Ovary (tissue), 10 donors: ENCODE data around the gene CPLANE1. TPM values are rescaled to one million over a fixed set of nuclear protein-coding genes. Genes with fewer than 3 reads are reported as not detected.
"Not testable (repeated sequence)": the region's sequence is repeated elsewhere in the genome, so short reads cannot be mapped to it uniquely, and the experiment has no call there.

Experiments
- DNase-seq, 5 donors: peaks; one replicate each; pipeline ENCODE4 v3.0.0-alpha.2; 2019 to 2020
- H3K27ac ChIP-seq, 2 donors: fragments of 200-600 bp; one replicate each; pipeline versions ENCODE4 v1.5.1 to v1.8.0; 2019 to 2022
- H3K27me3 ChIP-seq: fragments of 200-600 bp; one replicate; pipeline ENCODE4 v1.8.0; 2022
- H3K36me3 ChIP-seq: fragments of 200-600 bp; sonication (generic); one replicate; pipeline ENCODE4 v1.5.1; 2019
- H3K4me1 ChIP-seq: one replicate; pipeline ENCODE4 v1.8.1; 2013; ENCODE audit warnings: mild to moderate bottlenecking, moderate library complexity; ENCODE audit not compliant: insufficient read depth
- H3K4me3 ChIP-seq: fragments of 200-600 bp; sonication (generic); one replicate; pipeline ENCODE4 v1.5.1; 2017
- H3K9me3 ChIP-seq, 2 donors: fragments of 200-600 bp in 1 of 2; sonication (generic) in 1 of 2; one replicate each; pipeline versions ENCODE4 v1.5.1 to v1.8.1; 2013 to 2019; ENCODE audit warnings: mild to moderate bottlenecking in 1 of 2, moderate library complexity in 1 of 2
- CTCF ChIP-seq, 3 donors: fragments of 450-650 bp in 2 of 3; fragments of 200-600 bp in 1 of 3; IDR thresholded peaks; one replicate each; pipeline versions ENCODE4 v1.5.1 to v1.8.0; 2016 to 2022; ENCODE audit warnings: antibody characterized with exemption in 3 of 3, mild to moderate bottlenecking in 1 of 3
- EP300 ChIP-seq: sonication (generic); formaldehyde crosslinking; IDR thresholded peaks from one replicate; pipeline ENCODE4 v1.6.1; 2017; ENCODE audit warnings: antibody characterized with exemption
- POLR2A ChIP-seq: fragments of 450-650 bp; IDR thresholded peaks from one replicate; pipeline ENCODE4 v1.6.1; 2017; ENCODE audit warnings: antibody characterized with exemption, mild to moderate bottlenecking, moderate library complexity
- WGBS, 3 donors: extraction: QIAGEN DNeasy Blood & Tissue Kit in 1 of 3; methylation state at CpG; one replicate each; pipeline versions ENCODE4 v1.1.5 to v1.1.7; 2013 to 2017; 5-methylcytosine and 5-hydroxymethylcytosine counted together
- intact Hi-C, 4 donors: fragments of 100-400 bp; cut with DNase I; formaldehyde crosslinking; loops; one replicate each; pipeline versions ENCODE4 v1.11.0 to v1.15.1; 2022 to 2023
- long read RNA-seq, 3 donors: library from polyadenylated mRNA in 2 of 3; unstranded in 2 of 3; transcript quantifications; one replicate each; pipeline ENCODE4 v2.0.0 and lab custom pipeline, GENCODE V29; 2021 to 2026
- polyA plus RNA-seq, 2 donors: library from polyadenylated mRNA; stranded (reverse); fragments of 200-250 nt in 1 of 2; fragments of 350-450 nt in 1 of 2; fragmentation: Illumina TruSeq in 1 of 2; extraction: RNeasy Lipid Tissue Mini Kit (QIAGEN cat#74804) in 1 of 2; gene quantifications; one replicate each; pipeline ENCODE4 v1.2.3, GENCODE V29; 2013 to 2014
- total RNA-seq, 7 donors: library from RNA; depleted of rRNA in 2 of 7; stranded (reverse); fragments of >200 nt in 2 of 7; fragmentation: NEBNext Ultra II Directional in 3 of 7; extraction: Animal tissue kit (Norgen Biotek cat#: 25700) in 3 of 7; gene quantifications; one replicate each; pipeline versions ENCODE4 v1.1.0 to v1.2.4, GENCODE V29; 2016 to 2023
- donor health status: DM: no; HTN: no; CAD: no; lungs with moderate emphysema.
- donor health status: DM: no; HTN: no; CAD: no.
- donor health status: Bipolar disorder and iron deficiency.
- donor health status: DM: yes; HTN: yes; CAD: no.
- donor health status: DM: no; HTN: no; CAD: no.
- donor health status: DM: yes; HTN: yes; CAD: no.

The CPLANE1 gene
- total RNA-seq (10 to 100 TPM; 18.9 to 39.2 (median 23.7) TPM), polyA plus RNA-seq (10 to 100 TPM in 1 of 2 donors, 1 to 10 TPM in 1; 5.4 to 10.8 TPM)
- long read RNA-seq, donor 1, partial matches to known transcripts: 6 of 16 reads
- long read RNA-seq, donor 1, other reads (novel, unspliced or antisense): 10 of 16 reads
- long read RNA-seq, donor 2, partial matches to known transcripts: 5 of 5 reads
- long read RNA-seq, donor 2, other reads (novel, unspliced or antisense): 0 of 5 reads
- long read RNA-seq, donor 3, partial matches to known transcripts: 4 of 5 reads
- long read RNA-seq, donor 3, other reads (novel, unspliced or antisense): 1 of 5 reads

- Histone ChIP-seq H3K4me3 (peak within 1 kb of the TSS; percentile 80), H3K27ac (peak within 1 kb of the TSS; percentile 82 to 86), H3K9me3 (peaks cover 0 to 5% of the 10 kb centered on the region in 2 donors), H3K27me3 (no peaks in the 10 kb centered on the region), H3K36me3 (no peaks in the 10 kb centered on the region), H3K4me1 (peaks cover 5% of the 10 kb centered on the region)
- 0 to 1% (median 1%) methylated on average over 58 to 88 of the region's 88 CpGs for WGBS, 3 donors
- intact Hi-C loops: no loop called here
- peak; percentile 67 to 89 (median 79) for DNase-seq
- TF ChIP-seq EP300 (no peak), POLR2A (peak; percentile 36)
Observed at GRCh38 chr5:37248970-37249814, at the start of gene CPLANE1. Gene CPLANE1, minus strand, starts transcription at chr5:37249376. Its CDS starts 1,678 bp downstream, at chr5:37247698.

GRCh38 chr5:37296313-37296712 lies 47.1 kb upstream of the CPLANE1 start:
- 93 to 100% (median 94%) methylated on average over 7 of the region's 7 CpGs for WGBS, 3 donors
- H3K27me3 ChIP-seq, intact Hi-C loops, H3K4me3 ChIP-seq, DNase-seq, H3K27ac ChIP-seq, H3K4me1 ChIP-seq, H3K36me3 ChIP-seq, H3K9me3 ChIP-seq: not testable (repeated sequence)

DNA sequence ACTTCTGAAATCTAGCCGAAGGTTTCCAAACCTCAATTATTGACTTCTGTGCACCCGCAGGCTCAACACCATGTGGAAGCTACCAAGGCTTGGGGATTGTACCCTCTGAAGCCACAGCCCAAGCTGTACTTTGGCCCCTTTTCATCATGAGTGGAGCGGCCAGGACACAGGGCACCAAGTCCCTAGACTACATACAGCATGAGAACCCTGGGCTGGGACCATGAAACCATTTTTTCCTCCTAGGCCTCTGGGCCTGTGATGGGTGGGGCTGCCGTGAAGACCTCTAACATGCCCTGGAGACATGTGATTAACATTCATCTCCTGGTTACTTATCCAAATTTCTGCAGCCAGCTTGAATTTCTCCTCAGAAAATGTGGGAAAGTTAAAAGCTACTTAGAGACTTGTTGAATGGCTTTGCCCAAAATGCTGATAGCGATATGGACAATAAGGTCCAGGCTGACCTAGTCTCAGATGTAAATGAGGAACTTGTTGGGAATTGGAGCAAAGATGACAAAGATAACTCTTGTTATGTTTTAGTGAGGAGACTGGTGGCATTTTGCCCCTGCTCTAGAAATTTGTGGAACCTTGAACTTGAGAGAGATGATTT lies 34.1 kb upstream of the CPLANE1 start:
- H3K27me3 ChIP-seq: no peaks in the 10 kb centered on the region
- 86 to 98% (median 96%) methylated on average over 5 of the region's 5 CpGs for WGBS, 3 donors
- no peak overlapping the region for H3K27ac ChIP-seq
- TF ChIP-seq POLR2A (no peak), CTCF (IDR thresholded peaks at IDR 0.05) (no peak), EP300 (no peak)
- no peak for DNase-seq
- H3K36me3 ChIP-seq: no peaks in the 10 kb centered on the region
- peaks cover 0 to 5% of the 10 kb centered on the region in 2 donors for H3K9me3 ChIP-seq
- intact Hi-C loops: no loop called here
- H3K4me3 ChIP-seq: no peak overlapping the region
- no peaks in the 10 kb centered on the region for H3K4me1 ChIP-seq

DNA sequence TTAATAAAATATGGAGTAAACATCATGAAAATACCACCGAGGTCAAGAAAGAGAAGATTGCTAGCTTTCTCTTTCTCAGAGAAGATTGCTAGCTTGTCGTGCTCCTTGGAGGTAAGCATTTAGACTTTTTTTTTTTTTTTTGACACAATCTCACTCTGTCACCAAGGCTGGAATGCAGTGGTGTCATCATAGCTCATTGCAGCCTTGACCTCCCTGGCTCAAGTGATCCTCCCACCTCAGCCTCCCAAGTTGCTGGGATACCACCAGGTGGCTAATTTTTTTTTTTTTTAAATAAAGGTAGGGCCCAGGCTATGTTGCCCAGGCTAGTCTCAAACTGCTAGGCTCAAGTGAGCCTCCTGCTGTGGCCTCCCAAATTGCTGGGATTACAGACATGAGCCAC lies 26.3 kb upstream of the CPLANE1 start:
- TF ChIP-seq CTCF (IDR thresholded peaks at IDR 0.05) (no peak), POLR2A (no peak), EP300 (no peak)
- no peak for DNase-seq
- H3K4me1 ChIP-seq: no peaks in the 10 kb centered on the region
- intact Hi-C loops: no loop called here
- H3K27me3 ChIP-seq: no peaks in the 10 kb centered on the region
- no peaks in the 10 kb centered on the region for H3K36me3 ChIP-seq
- no peak overlapping the region for H3K4me3 ChIP-seq
- no peak overlapping the region for H3K27ac ChIP-seq
- H3K9me3 ChIP-seq: peaks cover 0 to 4% of the 10 kb centered on the region in 2 donors
- 56 to 76% (median 68%) methylated on average over 2 of the region's 2 CpGs for WGBS, 3 donors

DNA sequence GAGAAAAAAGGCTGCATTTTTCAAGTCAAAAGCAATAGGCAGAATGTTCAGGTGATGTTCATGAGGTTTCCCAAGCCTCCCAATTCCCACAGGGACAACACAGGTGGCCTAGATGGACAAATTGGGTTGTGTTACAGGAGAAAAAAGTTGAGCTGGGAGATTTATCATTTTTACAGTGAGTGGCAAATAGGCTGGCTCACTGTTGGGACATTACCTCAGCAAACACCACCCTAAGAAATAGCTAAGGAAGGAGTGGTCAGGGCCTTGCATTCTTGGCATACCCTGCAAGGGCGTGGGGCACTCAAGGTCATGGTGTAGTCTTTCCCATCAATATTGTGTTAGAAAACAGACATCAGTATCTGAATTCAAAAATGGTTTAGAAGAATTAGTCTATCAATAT lies 23.3 kb upstream of the CPLANE1 start:
- intact Hi-C loops: no loop called here
- Histone ChIP-seq H3K36me3 (no peaks in the 10 kb centered on the region), H3K27me3 (no peaks in the 10 kb centered on the region), H3K27ac (no peak overlapping the region), H3K4me1 (no peaks in the 10 kb centered on the region), H3K9me3 (no peaks in the 10 kb centered on the region), H3K4me3 (no peak overlapping the region)
- TF ChIP-seq POLR2A: no peak
- no peak for TF ChIP-seq EP300
- TF ChIP-seq CTCF (IDR thresholded peaks at IDR 0.05): no peak
- 39 to 46% (median 43%) methylated on average over 1 of the region's 1 CpG for WGBS, 3 donors
- DNase-seq: no peak

- H3K27ac ChIP-seq, DNase-seq, H3K27me3 ChIP-seq, H3K36me3 ChIP-seq, H3K4me1 ChIP-seq, intact Hi-C loops, H3K9me3 ChIP-seq, H3K4me3 ChIP-seq: not testable (repeated sequence)
Observed at GRCh38 chr5:37268100-37268499, 18.9 kb upstream of the CPLANE1 start.
